Measurements from ENCODE around the gene AFMID.

DNA sequence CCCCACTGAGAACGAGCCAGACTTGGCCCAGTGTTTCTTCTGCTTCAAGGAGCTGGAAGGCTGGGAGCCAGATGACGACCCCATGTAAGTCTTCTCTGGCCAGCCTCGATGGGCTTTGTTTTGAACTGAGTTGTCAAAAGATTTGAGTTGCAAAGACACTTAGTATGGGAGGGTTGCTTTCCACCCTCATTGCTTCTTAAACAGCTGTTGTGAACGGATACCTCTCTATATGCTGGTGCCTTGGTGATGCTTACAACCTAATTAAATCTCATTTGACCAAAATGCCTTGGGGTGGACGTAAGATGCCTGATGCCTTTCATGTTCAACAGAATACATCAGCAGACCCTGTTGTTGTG lies 27.5 kb downstream of the AFMID start:
- TF ChIP-seq ZNF384 (IDR thresholded peaks at IDR 0.05) = no peak
- TF ChIP-seq ELF4 (IDR thresholded peaks at IDR 0.05) = no peak
- TF ChIP-seq FOXK2 (IDR thresholded peaks at IDR 0.05) = no peak
- TF ChIP-seq, protein P1, sequence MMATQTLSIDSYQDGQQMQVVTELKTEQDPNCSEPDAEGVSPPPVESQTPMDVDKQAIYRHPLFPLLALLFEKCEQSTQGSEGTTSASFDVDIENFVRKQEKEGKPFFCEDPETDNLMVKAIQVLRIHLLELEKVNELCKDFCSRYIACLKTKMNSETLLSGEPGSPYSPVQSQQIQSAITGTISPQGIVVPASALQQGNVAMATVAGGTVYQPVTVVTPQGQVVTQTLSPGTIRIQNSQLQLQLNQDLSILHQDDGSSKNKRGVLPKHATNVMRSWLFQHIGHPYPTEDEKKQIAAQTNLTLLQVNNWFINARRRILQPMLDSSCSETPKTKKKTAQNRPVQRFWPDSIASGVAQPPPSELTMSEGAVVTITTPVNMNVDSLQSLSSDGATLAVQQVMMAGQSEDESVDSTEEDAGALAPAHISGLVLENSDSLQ (IDR thresholded peaks at IDR 0.05) = no peak
- TF ChIP-seq TARDBP (IDR thresholded peaks at IDR 0.05) = no peak
- no peak for TF ChIP-seq FOXA1 (IDR thresholded peaks at IDR 0.05)
- TF ChIP-seq SP1 (IDR thresholded peaks at IDR 0.05) = no peak
- no peak for TF ChIP-seq CTBP1 (IDR thresholded peaks at IDR 0.05; ENCODE audit: borderline replicate concordance)
- no peak for TF ChIP-seq L3MBTL2 (conservative IDR thresholded peaks at IDR 0.05)
